ENCODE data around the gene RAB31. TPM values are rescaled to one million over a fixed set of nuclear protein-coding genes. Genes with fewer than 3 reads are reported as not detected.
A peak's percentile ranks its signal among the peaks of the same experiment; 100 is the strongest.

RAB31 gene
- total RNA-seq, 4 donors from 2014 or later, result 13.1 to 18.4 (median 16.9) TPM

- in situ Hi-C loops (cut with MboI; ENCODE audit: low pct_ligation_motif_present in 1 of 4, low pct_unique_long_range_greater_than_20kb in 1 of 4, low sequenced_read_pairs in 3 of 4) (no loop called here), intact Hi-C loops (cut with DNase I; ENCODE audit: low total_unique reads) (no loop called here)
These were observed 66.0 kb downstream of the RAB31 start for GRCh38 chr18:9774150-9774549.

GRCh38 chr18:9775178-9775577, 67.1 kb downstream of the RAB31 start:
- WGBS, 2 donors (ENCODE audit: low coverage in 1 of 2), result 60 to 82% methylated on average over 1 to 10 of the region's 10 CpGs
- DNase-seq, result no peak
- in situ Hi-C loops (cut with MboI; ENCODE audit: low pct_ligation_motif_present in 1 of 4, low pct_unique_long_range_greater_than_20kb in 1 of 4, low sequenced_read_pairs in 3 of 4), result no loop called here
- intact Hi-C loops (cut with DNase I; ENCODE audit: low total_unique reads), result no loop called here
- no peak overlapping the region for H3K4me3 ChIP-seq
- H3K4me1 ChIP-seq, result peaks cover 7 to 23% (median 11%) of the 10 kb centered on the region in 4 donors
- no peaks in the 10 kb centered on the region for H3K36me3 ChIP-seq
- H3K27me3 ChIP-seq, result no peaks in the 10 kb centered on the region
- H3K9me3 ChIP-seq, result no peaks in the 10 kb centered on the region
- TF ChIP-seq POLR2A (IDR thresholded peaks at IDR 0.05) (no peak), CTCF (IDR thresholded peaks at IDR 0.05) (no peak), POLR2AphosphoS5 (IDR thresholded peaks at IDR 0.05) (peak in 1 of 3 donors; percentile 8), EP300 (IDR thresholded peaks at IDR 0.05; ENCODE audit: low read depth) (peak; percentile 77)
- H3K27ac ChIP-seq, result peak overlapping the region in 3 of 4 donors; percentile 15 to 44 (median 21)

More at GRCh38 chr18:9774150-9774549, 66.0 kb downstream of the RAB31 start:
- no peak overlapping the region for H3K27ac ChIP-seq
- TF ChIP-seq POLR2AphosphoS5 (IDR thresholded peaks at IDR 0.05) (no peak), CTCF (IDR thresholded peaks at IDR 0.05) (no peak)
- no peaks in the 10 kb centered on the region for H3K36me3 ChIP-seq
- H3K27me3 ChIP-seq, result no peaks in the 10 kb centered on the region
- no peaks in the 10 kb centered on the region for H3K9me3 ChIP-seq
- 94% methylated on average over 3 to 5 of the region's 5 CpGs for WGBS, 2 donors (ENCODE audit: low coverage in 1 of 2)
- no peak overlapping the region for H3K4me3 ChIP-seq
- no peak for DNase-seq
- H3K4me1 ChIP-seq, result peaks cover 3 to 15% (median 10%) of the 10 kb centered on the region in 4 donors

GRCh38 chr18:9779630-9780029, 71.5 kb downstream of the RAB31 start:
- Histone ChIP-seq H3K27me3 (no peaks in the 10 kb centered on the region), H3K4me3 (no peak overlapping the region), H3K4me1 (peaks cover 2 to 23% (median 8%) of the 10 kb centered on the region in 4 donors), H3K9me3 (no peaks in the 10 kb centered on the region), H3K36me3 (no peaks in the 10 kb centered on the region), H3K27ac (no peak overlapping the region)
- TF ChIP-seq POLR2AphosphoS5 (IDR thresholded peaks at IDR 0.05), result peak in 1 of 3 donors; percentile 13
- no peak for TF ChIP-seq EP300 (IDR thresholded peaks at IDR 0.05; ENCODE audit: low read depth)
- peak; percentile 49 for DNase-seq
- in situ Hi-C loops (cut with MboI; ENCODE audit: low pct_ligation_motif_present in 1 of 4, low pct_unique_long_range_greater_than_20kb in 1 of 4, low sequenced_read_pairs in 3 of 4), result no loop called here
- WGBS, 2 donors (ENCODE audit: low coverage in 1 of 2), result 50% methylated on average over 4 of the region's 4 CpGs; no CpG with 5 or more reads in 1 of the 2 donors
- intact Hi-C loops (cut with DNase I; ENCODE audit: low total_unique reads), result no loop called here

- Histone ChIP-seq H3K36me3 (no peaks in the 10 kb centered on the region), H3K4me3 (no peak overlapping the region), H3K9me3 (no peaks in the 10 kb centered on the region), H3K27me3 (no peaks in the 10 kb centered on the region), H3K27ac (peak overlapping the region; percentile 4 to 54 (median 30)), H3K4me1 (peaks cover 2 to 23% (median 8%) of the 10 kb centered on the region in 4 donors)
- no peak for TF ChIP-seq POLR2A (IDR thresholded peaks at IDR 0.05)
- TF ChIP-seq POLR2AphosphoS5 (IDR thresholded peaks at IDR 0.05), result peak in 1 of 3 donors; percentile 16
- intact Hi-C loops (cut with DNase I; ENCODE audit: low total_unique reads) (no loop called here), in situ Hi-C loops (cut with MboI; ENCODE audit: low pct_ligation_motif_present in 1 of 4, low pct_unique_long_range_greater_than_20kb in 1 of 4, low sequenced_read_pairs in 3 of 4) (no loop called here)
- no peak for DNase-seq
- WGBS, 2 donors (ENCODE audit: low coverage in 1 of 2), result 74 to 84% methylated on average over 8 to 11 of the region's 11 CpGs
These were observed 74.2 kb downstream of the RAB31 start for GRCh38 chr18:9782073-9782857.

- intact Hi-C loops (cut with DNase I; ENCODE audit: low total_unique reads), result no loop called here
- Histone ChIP-seq H3K4me1 (peaks cover 0 to 13% (median 4%) of the 10 kb centered on the region in 4 donors), H3K4me3 (no peak overlapping the region), H3K9me3 (no peaks in the 10 kb centered on the region), H3K36me3 (no peaks in the 10 kb centered on the region), H3K27ac (no peak overlapping the region), H3K27me3 (no peaks in the 10 kb centered on the region)
- no peak for TF ChIP-seq EP300 (IDR thresholded peaks at IDR 0.05; ENCODE audit: low read depth)
- no peak for TF ChIP-seq POLR2AphosphoS5 (IDR thresholded peaks at IDR 0.05)
- no peak for TF ChIP-seq CTCF (IDR thresholded peaks at IDR 0.05)
- TF ChIP-seq POLR2A (IDR thresholded peaks at IDR 0.05), result no peak
- no peak for DNase-seq
- 80 to 88% methylated on average over 1 to 3 of the region's 3 CpGs for whole genome bisulfite sequencing, 2 donors (ENCODE audit: low coverage in 1 of 2)
- in situ Hi-C loops (cut with MboI; ENCODE audit: low pct_ligation_motif_present in 1 of 4, low pct_unique_long_range_greater_than_20kb in 1 of 4, low sequenced_read_pairs in 3 of 4), result no loop called here
These were observed 78.5 kb downstream of the RAB31 start for GRCh38 chr18:9786631-9787030.
